H1 (cell line): ENCODE measurements around the gene ACSF3. TPM values are rescaled to one million over a fixed set of nuclear protein-coding genes. Genes with fewer than 3 reads are reported as not detected.

Experiments used
- CTCF ChIA-PET: fragments of 300-600 bp; sonication (Branson Sonifier 250); formaldehyde crosslinking; loops from one replicate; lab custom pipeline; 2021; ENCODE audit not compliant: partially characterized antibody; lab: Charles Lee
- POLR2A ChIA-PET: fragments of 300-600 bp; sonication (Branson Sonifier 250); formaldehyde crosslinking; loops from one replicate; lab custom pipeline; 2021; ENCODE audit warnings: inconsistent platforms; ENCODE audit not compliant: partially characterized antibody; lab: Charles Lee
- DNase-seq, 2 experiments: peaks; one replicate each; pipeline versions ENCODE4 v3.0.0 to v3.0.0-alpha.2; 2010 to 2022; ENCODE audit warnings: low spot score in 2 of 2, low read depth in 1 of 2, mixed read lengths in 1 of 2
- FAIRE-seq: peaks from 2 replicates; lab custom pipeline; 2011; peaks lifted over from hg19 to GRCh38; lab: Jason Lieb, UNC
- H2AFZ ChIP-seq: 2 replicates; pipeline ENCODE4 v1.8.1; 2012; ENCODE audit warnings: low read length, inconsistent platforms
- H2AK5ac ChIP-seq: 2 replicates; pipeline ENCODE4 v1.6.1; 2013; ENCODE audit warnings: low read depth, low read length
- H2BK120ac ChIP-seq: replicated peaks from 2 replicates; pipeline ENCODE3; 2013; ENCODE audit warnings: low read depth, low read length, inconsistent platforms
- H2BK12ac ChIP-seq: 2 replicates; pipeline ENCODE4 v1.6.1; 2013; ENCODE audit warnings: low read depth, low read length
- H2BK15ac ChIP-seq: 2 replicates; pipeline ENCODE4 v1.6.1; 2013; ENCODE audit warnings: low read length
- H2BK20ac ChIP-seq: 2 replicates; pipeline ENCODE4 v1.6.1; 2013; ENCODE audit warnings: low read length
- H2BK5ac ChIP-seq: 2 replicates; pipeline ENCODE4 v1.6.1; 2013; ENCODE audit warnings: low read depth, low read length
- H3K14ac ChIP-seq: 2 replicates; pipeline ENCODE4 v1.6.1; 2013; ENCODE audit warnings: inconsistent platforms; ENCODE audit not compliant: insufficient read length
- H3K18ac ChIP-seq: 2 replicates; pipeline ENCODE4 v1.6.1; 2013; ENCODE audit warnings: low read length; ENCODE audit errors: extremely low read depth
- H3K23ac ChIP-seq: 2 replicates; pipeline ENCODE4 v1.6.1; 2013; ENCODE audit warnings: inconsistent platforms; ENCODE audit not compliant: insufficient read length
- H3K23me2 ChIP-seq: 2 replicates; pipeline ENCODE4 v1.6.1; 2013; ENCODE audit warnings: low read depth, low read length
- H3K27ac ChIP-seq: 2 replicates; pipeline ENCODE4 v1.6.1; 2011; ENCODE audit warnings: low read depth, low read length, inconsistent platforms
- H3K27me3 ChIP-seq, 4 experiments: replicated peaks in 1 of 4; 1 replicate in 1 of 4; 2 replicates in 3 of 4; pipeline versions ENCODE4 v1.6.1 to v1.8.1; 2011 to 2013; ENCODE audit warnings: low read length in 3 of 4, mild to moderate bottlenecking in 3 of 4, inconsistent platforms in 2 of 4, mixed read lengths in 2 of 4, moderate library complexity in 1 of 4; ENCODE audit not compliant: control insufficient read depth in 3 of 4, insufficient read depth in 3 of 4; ENCODE audit errors: extremely low read depth in 1 of 4
- H3K36me3 ChIP-seq, 4 experiments: 2 replicates each; pipeline versions ENCODE4 v1.6.1 to v1.8.1; 2011 to 2013; ENCODE audit warnings: mild to moderate bottlenecking in 4 of 4, low read length in 3 of 4, moderate library complexity in 2 of 4, control low read depth in 1 of 4, inconsistent platforms in 1 of 4; ENCODE audit not compliant: insufficient read depth in 4 of 4, control insufficient read depth in 2 of 4
- H3K4ac ChIP-seq: replicated peaks from 2 replicates; pipeline ENCODE3; 2013; ENCODE audit warnings: low read length, low read depth, mixed read lengths, inconsistent platforms; ENCODE audit not compliant: insufficient read length
- H3K4me1 ChIP-seq, 4 experiments: replicated peaks in 1 of 4; 1 replicate in 1 of 4; 2 replicates in 3 of 4; pipeline versions ENCODE4 v1.6.1 to v1.8.1; 2011 to 2013; ENCODE audit warnings: low read length in 3 of 4, inconsistent platforms in 2 of 4, mixed read lengths in 1 of 4; ENCODE audit not compliant: insufficient read depth in 4 of 4, control insufficient read depth in 3 of 4
- H3K4me2 ChIP-seq, 2 experiments: 2 replicates each; pipeline versions ENCODE4 v1.6.1 to v1.8.1; 2011 to 2013; ENCODE audit warnings: low read depth in 2 of 2, low read length in 2 of 2, control low read depth in 1 of 2, inconsistent platforms in 1 of 2, mild to moderate bottlenecking in 1 of 2; ENCODE audit not compliant: insufficient read depth in 1 of 2
- H3K4me3 ChIP-seq, 4 experiments: fragments of 200-600, 300-600 bp in 1 of 4; sonication (generic), shearing (Covaris generic), sonication (Bioruptor Twin) in 1 of 4; 2 replicates each; pipeline versions ENCODE4 v1.5.1 to v1.8.1; 2011 to 2016; ENCODE audit warnings: low read length in 4 of 4, low read depth in 3 of 4, control low read depth in 2 of 4, inconsistent platforms in 2 of 4, mild to moderate bottlenecking in 2 of 4, mixed read lengths in 1 of 4, moderate library complexity in 1 of 4; ENCODE audit not compliant: insufficient read depth in 2 of 4; ENCODE audit errors: extremely low read depth in 1 of 4
- H3K56ac ChIP-seq: replicated peaks from 2 replicates; pipeline ENCODE3; 2013; ENCODE audit warnings: low read depth, mild to moderate bottlenecking, mixed read lengths, low read length, inconsistent platforms; ENCODE audit not compliant: insufficient read length
- H3K79me1 ChIP-seq: 2 replicates; pipeline ENCODE4 v1.6.1; 2013; ENCODE audit warnings: low read depth, low read length, control low read depth
- H3K79me2 ChIP-seq, 2 experiments: 2 replicates each; pipeline versions ENCODE4 v1.6.1 to v1.8.1; 2012 to 2013; ENCODE audit warnings: low read length in 2 of 2, mild to moderate bottlenecking in 2 of 2, inconsistent platforms in 1 of 2; ENCODE audit not compliant: insufficient read depth in 2 of 2, control insufficient read depth in 1 of 2
- H3K9ac ChIP-seq, 4 experiments: replicated peaks in 1 of 4; 1 replicate in 1 of 4; 2 replicates in 3 of 4; pipeline versions ENCODE4 v1.6.1 to v1.8.1; 2011 to 2013; ENCODE audit warnings: low read depth in 3 of 4, low read length in 3 of 4, control low read depth in 2 of 4, mild to moderate bottlenecking in 2 of 4, moderate library complexity in 2 of 4, inconsistent platforms in 1 of 4; ENCODE audit errors: extremely low read depth in 1 of 4
- H3K9me3 ChIP-seq, 2 experiments: 2 replicates each; pipeline versions ENCODE4 v1.6.1 to v1.8.1; 2012 to 2013; ENCODE audit warnings: mild to moderate bottlenecking in 2 of 2, moderate library complexity in 2 of 2, control low read depth in 1 of 2, inconsistent platforms in 1 of 2, low read depth in 1 of 2, low read length in 1 of 2, mixed read lengths in 1 of 2; ENCODE audit not compliant: insufficient read depth in 2 of 2
- H4K20me1 ChIP-seq, 2 experiments: replicated peaks in 1 of 2; 2 replicates each; pipeline versions ENCODE3 to v1.8.1; 2011 to 2013; ENCODE audit warnings: inconsistent platforms in 2 of 2, low read length in 2 of 2, mild to moderate bottlenecking in 1 of 2; ENCODE audit not compliant: insufficient read depth in 2 of 2, control insufficient read depth in 1 of 2
- H4K5ac ChIP-seq: 2 replicates; pipeline ENCODE4 v1.6.1; 2013; ENCODE audit warnings: low read length, low read depth, mixed read lengths, inconsistent platforms; ENCODE audit not compliant: insufficient read length
- H4K8ac ChIP-seq: 2 replicates; pipeline ENCODE4 v1.8.0; 2013; ENCODE audit warnings: mild to moderate bottlenecking, moderate library complexity, low read length, inconsistent platforms; ENCODE audit not compliant: insufficient read depth; ENCODE audit errors: extremely low read depth
- H4K91ac ChIP-seq: replicated peaks from 2 replicates; pipeline ENCODE3; 2013; ENCODE audit warnings: low read length, mixed read lengths, inconsistent platforms; ENCODE audit not compliant: insufficient read length
- NANOG ChIP-seq: IDR thresholded peaks from 2 replicates; pipeline ENCODE4 v1.6.1; 2011; ENCODE audit warnings: low read length, low read depth, mild to moderate bottlenecking, inconsistent platforms; ENCODE audit not compliant: insufficient read depth, poor library complexity, severe bottlenecking
- PHF8 ChIP-seq: fragments of 200-600 bp; sonication (generic); conservative IDR thresholded peaks from 2 replicates; pipeline ENCODE4 v1.7.1; 2012; ENCODE audit warnings: low read depth, mild to moderate bottlenecking, inconsistent platforms, low read length, moderate library complexity
- SIX5 ChIP-seq: IDR thresholded peaks from 2 replicates; pipeline ENCODE4 v1.6.1; 2011; ENCODE audit warnings: mild to moderate bottlenecking, low read depth, low read length
- WGBS, 2 experiments: shearing (Covaris generic) in 1 of 2; methylation state at CpG; one replicate each; pipeline versions ENCODE4 v1.1.6 to v1.1.7; 2013 to 2015; ENCODE audit warnings: low lambda C conversion rate in 2 of 2, mixed read lengths in 2 of 2, inconsistent platforms in 1 of 2, low coverage in 1 of 2, missing lambda C conversion rate in 1 of 2; ENCODE audit not compliant: insufficient replicate concordance in 2 of 2, insufficient coverage in 1 of 2, insufficient read length in 1 of 2; ENCODE audit errors: extremely low coverage in 1 of 2, missing lambda C conversion rate in 1 of 2; 5-methylcytosine and 5-hydroxymethylcytosine counted together
- polyA plus RNA-seq, 7 experiments: library from polyadenylated mRNA; depleted of rRNA in 3 of 7; stranded (reverse) in 5 of 7; unstranded in 2 of 7; fragments of >200 nt in 5 of 7; fragments of 200-250 nt in 2 of 7; gene quantifications; 1 replicate in 5 of 7; 2 replicates in 1 of 7; 4 replicates in 1 of 7; pipeline versions ENCODE4 v1.2.1 to v1.2.3, GENCODE V29; 2011 to 2013; ENCODE audit warnings: missing spikeins in 2 of 7, mixed read lengths in 2 of 7
- total RNA-seq: library from RNA; stranded (reverse); fragmentation: NEBNext Ultra II Directional; extraction: Animal tissue kit (Norgen Biotek cat#: 25700); gene quantifications from 2 replicates; pipeline ENCODE4 v1.2.1, GENCODE V29; 2021

ACSF3 gene
- total and polyA plus RNA-seq, 2 of the 8 experiments (the other 6 are each of a cell fraction or from before 2014, with no cell fraction given): 15.6 to 22.9 TPM

DNA sequence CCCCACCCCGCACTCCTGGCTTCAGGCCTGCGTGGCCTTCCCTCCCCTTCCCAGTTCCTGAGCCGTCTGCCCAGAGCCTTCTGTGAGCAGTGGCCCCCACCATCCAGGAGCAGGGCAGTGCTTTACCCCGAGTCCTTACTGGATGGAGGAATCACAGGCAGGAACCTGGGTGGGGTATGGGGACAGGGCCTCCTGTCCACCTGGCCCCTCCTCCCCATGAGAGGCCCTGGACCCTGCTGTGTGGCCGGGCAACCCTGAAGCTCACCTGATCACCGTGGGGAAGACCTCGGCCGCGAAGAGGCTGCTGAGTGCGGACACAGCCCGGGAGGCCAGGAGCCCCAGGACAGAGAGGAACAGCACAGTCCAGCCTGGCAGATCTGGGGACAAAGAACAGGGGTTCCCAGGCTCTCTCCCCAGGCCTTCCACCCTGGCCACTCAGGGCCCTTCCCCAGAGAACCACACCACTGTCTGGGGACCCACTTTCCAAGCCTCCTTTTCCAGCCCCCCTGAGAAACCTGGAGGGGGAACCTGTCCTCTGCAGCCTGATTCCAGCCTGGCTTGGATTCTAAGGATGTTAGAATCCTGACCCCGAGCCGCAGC is 103.5 kb downstream of the ACSF3 start:
- Histone ChIP-seq H3K18ac (no peak overlapping the region), H3K4me1 (peaks cover 0 to 12% (median 8%) of the 10 kb centered on the region in 4 experiments; a peak in 5 of 7 replicates), H2BK20ac (no peak overlapping the region), H3K79me1 (no peaks in the 10 kb centered on the region), H3K4me2 (no peak overlapping the region), H2AK5ac (no peak overlapping the region), H3K4me3 (no peak overlapping the region), H2BK12ac (no peak overlapping the region), H4K91ac (no peak overlapping the region), H2BK15ac (no peak overlapping the region), H3K23me2 (peaks cover 13% of the 10 kb centered on the region; the same call in 1 of the 2 replicates), H3K36me3 (no peaks in the 10 kb centered on the region), H3K23ac (no peak overlapping the region), H3K4ac (no peak overlapping the region), H3K27ac (no peak overlapping the region), H4K8ac (no peak overlapping the region), H3K79me2 (no peaks in the 10 kb centered on the region), H3K9me3 (no peaks in the 10 kb centered on the region), H2BK5ac (no peak overlapping the region), H4K5ac (no peak overlapping the region), H2BK120ac (no peak overlapping the region), H3K14ac (no peak overlapping the region), H3K9ac (no peak overlapping the region), H4K20me1 (peaks cover 2 to 3% of the 10 kb centered on the region in 2 experiments), H2AFZ (no peak overlapping the region), H3K27me3 (peaks cover 4 to 20% (median 14%) of the 10 kb centered on the region in 4 experiments; a peak in 6 of 7 replicates), H3K56ac (no peak overlapping the region)
- no peak for FAIRE-seq
- CTCF ChIA-PET: interaction anchor here (0.7 to 1.9 kb wide), 3 partner anchors 26 to 460 kb away, joined by 3 to 6 read pairs (median 4); no protein-coding TSS in a partner anchor
- POLR2A ChIA-PET: interaction anchor here (1.1 kb wide), 1 partner anchor 17 kb away, joined by 4 read pairs; no protein-coding TSS in a partner anchor
- WGBS, 2 experiments: 80% methylated on average over 11 of the region's 13 CpGs; no CpG with 5 or more reads in 1 of the 2 experiments
- DNase-seq: no peak
- TF ChIP-seq SIX5 (no peak), NANOG (no peak), PHF8 (no peak)
